HL-60 (cell line): ENCODE results near the gene GET4.

ENCODE experiments used
- CTCF ChIP-seq: IDR thresholded peaks from one replicate; pipeline ENCODE4 v1.5.1; 2011; ENCODE audit warnings: low read length, control low read depth, inconsistent platforms; ENCODE audit not compliant: insufficient read depth
- GABPA ChIP-seq: IDR thresholded peaks from 2 replicates; pipeline ENCODE4 v1.6.1; 2012; ENCODE audit warnings: low read depth

GRCh38 chr7:945147-945555, 68.8 kb downstream of the GET4 start:
- TF ChIP-seq CTCF, result no peak
- TF ChIP-seq GABPA, result no peak
